GM13977 (cell line): ENCODE data around the gene C19orf85.
A peak's percentile ranks its signal among the peaks of the same experiment; 100 is the strongest.

ENCODE experiments used
- DNase-seq: peaks from one replicate; pipeline ENCODE4 v3.0.0; 2012; ENCODE audit warnings: low spot score
- CTCF ChIP-seq: IDR thresholded peaks from 2 replicates; pipeline ENCODE4 v1.5.1; 2012; ENCODE audit warnings: mild to moderate bottlenecking, control low read depth; ENCODE audit not compliant: insufficient read depth; ENCODE audit errors: extremely low read depth, missing control alignments
- in situ Hi-C: fragments of 300-500 bp; cut with MboI; formaldehyde crosslinking; loops from one replicate; pipeline ENCODE4 v1.12.0; 2022; ENCODE audit warnings: low sequenced_read_pairs, low pct_unique_long_range_greater_than_20kb, mixed read lengths, inconsistent platforms; ENCODE audit not compliant: unreplicated experiment

The C19orf85 gene

GRCh38 chr19:55462722-55463121, 1.8 kb downstream of the C19orf85 start:
- DNase-seq = no peak
- no peak for TF ChIP-seq CTCF
- in situ Hi-C loops = no loop called here

GRCh38 chr19:55461974-55462626, 2.5 kb downstream of the C19orf85 start:
- in situ Hi-C loops = no loop called here
- TF ChIP-seq CTCF = no peak
- DNase-seq = no peak

- DNase-seq = peak; percentile 100
- TF ChIP-seq CTCF = no peak
- in situ Hi-C loops = no loop called here
Observed at GRCh38 chr19:55461259-55461973, 3.1 kb downstream of the C19orf85 start, which contains the start of gene ISOC2. Gene ISOC2, minus strand, starts transcription at chr19:55461642. Its CDS starts 5,156 bp downstream, at chr19:55456486.

- in situ Hi-C loops = no loop called here
- peak; percentile 80 for DNase-seq
- TF ChIP-seq CTCF = no peak
Observed at GRCh38 chr19:55460670-55461258, 3.8 kb downstream of the C19orf85 start.

- in situ Hi-C loops = no loop called here
- DNase-seq = no peak
- no peak for TF ChIP-seq CTCF
Observed at GRCh38 chr19:55459950-55460657, 4.4 kb downstream of the C19orf85 start.

GRCh38 chr19:55459551-55459949, 5.0 kb downstream of the C19orf85 start:
- no peak for TF ChIP-seq CTCF
- DNase-seq = no peak
- in situ Hi-C loops = no loop called here
